ENCODE measurements around the gene ZNF205. TPM values are rescaled to one million over a fixed set of nuclear protein-coding genes. Genes with fewer than 3 reads are reported as not detected.

The ZNF205 gene
- total and polyA plus RNA-seq, 2 of the 13 experiments (the other 11 are each of a cell fraction or from before 2014, with no cell fraction given) = 5.8 to 10.2 TPM

DNA sequence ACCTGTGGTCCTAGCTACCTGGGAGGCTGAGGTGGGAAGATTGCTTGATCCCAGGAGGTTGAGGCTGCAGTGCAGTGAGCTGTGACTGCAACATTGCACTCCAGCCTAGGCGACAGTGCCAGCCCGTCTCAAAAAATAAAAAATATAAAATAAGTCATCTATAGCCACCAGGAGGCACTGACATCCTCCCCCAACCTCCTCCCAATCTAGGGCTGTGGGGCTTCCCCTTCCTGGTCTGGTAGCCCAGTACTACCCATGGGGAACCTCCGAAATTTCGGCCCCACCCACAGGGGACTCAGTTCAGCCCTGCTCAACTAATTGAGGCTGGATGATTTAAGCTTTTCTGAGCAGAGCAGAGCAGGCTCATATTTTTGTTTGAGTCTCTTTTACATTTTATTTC lies 16.5 kb upstream of the ZNF205 start (continued):
- TF ChIP-seq, protein P1, sequence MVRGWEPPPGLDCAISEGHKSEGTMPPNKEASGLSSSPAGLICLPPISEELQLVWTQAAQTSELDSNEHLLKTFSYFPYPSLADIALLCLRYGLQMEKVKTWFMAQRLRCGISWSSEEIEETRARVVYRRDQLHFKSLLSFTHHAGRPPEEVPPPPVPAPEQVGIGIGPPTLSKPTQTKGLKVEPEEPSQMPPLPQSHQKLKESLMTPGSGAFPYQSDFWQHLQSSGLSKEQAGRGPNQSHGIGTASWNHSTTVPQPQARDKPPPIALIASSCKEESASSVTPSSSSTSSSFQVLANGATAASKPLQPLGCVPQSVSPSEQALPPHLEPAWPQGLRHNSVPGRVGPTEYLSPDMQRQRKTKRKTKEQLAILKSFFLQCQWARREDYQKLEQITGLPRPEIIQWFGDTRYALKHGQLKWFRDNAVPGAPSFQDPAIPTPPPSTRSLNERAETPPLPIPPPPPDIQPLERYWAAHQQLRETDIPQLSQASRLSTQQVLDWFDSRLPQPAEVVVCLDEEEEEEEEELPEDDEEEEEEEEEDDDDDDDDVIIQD (CRISPR knock-in tag; IDR thresholded peaks at IDR 0.05; ENCODE audit: low read depth) = no peak
- no peak for TF ChIP-seq RFX1 (IDR thresholded peaks at IDR 0.05)
- TF ChIP-seq, protein P2, sequence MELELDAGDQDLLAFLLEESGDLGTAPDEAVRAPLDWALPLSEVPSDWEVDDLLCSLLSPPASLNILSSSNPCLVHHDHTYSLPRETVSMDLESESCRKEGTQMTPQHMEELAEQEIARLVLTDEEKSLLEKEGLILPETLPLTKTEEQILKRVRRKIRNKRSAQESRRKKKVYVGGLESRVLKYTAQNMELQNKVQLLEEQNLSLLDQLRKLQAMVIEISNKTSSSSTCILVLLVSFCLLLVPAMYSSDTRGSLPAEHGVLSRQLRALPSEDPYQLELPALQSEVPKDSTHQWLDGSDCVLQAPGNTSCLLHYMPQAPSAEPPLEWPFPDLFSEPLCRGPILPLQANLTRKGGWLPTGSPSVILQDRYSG (CRISPR knock-in tag; IDR thresholded peaks at IDR 0.05) = no peak
- no peak for TF ChIP-seq ZNF20 (CRISPR knock-in tag; IDR thresholded peaks at IDR 0.05)
- TF ChIP-seq MTF2 (CRISPR knock-in tag; IDR thresholded peaks at IDR 0.05; ENCODE audit: borderline replicate concordance) = no peak
- no peak for TF ChIP-seq ZNF484 (CRISPR knock-in tag; IDR thresholded peaks at IDR 0.05; ENCODE audit: borderline replicate concordance, low read depth)
- no peak for TF ChIP-seq ZNF782 (CRISPR knock-in tag; IDR thresholded peaks at IDR 0.05; ENCODE audit: borderline replicate concordance)

DNA sequence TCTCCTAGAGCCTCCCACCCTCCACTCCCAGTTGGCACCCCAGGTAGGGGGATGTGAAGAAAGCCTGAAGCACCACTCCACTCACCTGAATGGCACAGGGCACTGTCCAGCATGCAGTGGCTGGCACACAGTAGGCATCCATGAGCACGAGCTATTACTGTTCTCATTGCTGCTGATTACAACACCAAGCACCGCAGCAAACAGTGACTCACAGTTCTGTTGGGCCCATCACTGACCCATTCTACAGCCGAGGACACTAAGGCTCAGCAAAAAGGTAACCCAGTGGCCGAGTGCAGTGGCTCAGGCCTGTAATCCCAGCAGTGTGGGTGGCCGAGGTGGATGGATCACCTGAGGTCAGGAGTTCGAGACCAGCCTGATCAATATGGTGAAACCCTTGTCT lies 16.0 kb upstream of the ZNF205 start:
- no peak for DNase-seq (ENCODE audit: low spot score)
- TF ChIP-seq, protein P3, sequence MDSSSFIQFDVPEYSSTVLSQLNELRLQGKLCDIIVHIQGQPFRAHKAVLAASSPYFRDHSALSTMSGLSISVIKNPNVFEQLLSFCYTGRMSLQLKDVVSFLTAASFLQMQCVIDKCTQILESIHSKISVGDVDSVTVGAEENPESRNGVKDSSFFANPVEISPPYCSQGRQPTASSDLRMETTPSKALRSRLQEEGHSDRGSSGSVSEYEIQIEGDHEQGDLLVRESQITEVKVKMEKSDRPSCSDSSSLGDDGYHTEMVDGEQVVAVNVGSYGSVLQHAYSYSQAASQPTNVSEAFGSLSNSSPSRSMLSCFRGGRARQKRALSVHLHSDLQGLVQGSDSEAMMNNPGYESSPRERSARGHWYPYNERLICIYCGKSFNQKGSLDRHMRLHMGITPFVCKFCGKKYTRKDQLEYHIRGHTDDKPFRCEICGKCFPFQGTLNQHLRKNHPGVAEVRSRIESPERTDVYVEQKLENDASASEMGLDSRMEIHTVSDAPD (CRISPR knock-in tag; IDR thresholded peaks at IDR 0.05) = no peak
- no peak for TF ChIP-seq GABPA (IDR thresholded peaks at IDR 0.05; ENCODE audit: low read depth, low read length)
- TF ChIP-seq GABPA (CRISPR knock-in tag; IDR thresholded peaks at IDR 0.05; ENCODE audit: low read depth) = no peak
- TF ChIP-seq ZNF629 (CRISPR knock-in tag; conservative IDR thresholded peaks at IDR 0.05) = peak; percentile 79
- TF ChIP-seq, protein P4, sequence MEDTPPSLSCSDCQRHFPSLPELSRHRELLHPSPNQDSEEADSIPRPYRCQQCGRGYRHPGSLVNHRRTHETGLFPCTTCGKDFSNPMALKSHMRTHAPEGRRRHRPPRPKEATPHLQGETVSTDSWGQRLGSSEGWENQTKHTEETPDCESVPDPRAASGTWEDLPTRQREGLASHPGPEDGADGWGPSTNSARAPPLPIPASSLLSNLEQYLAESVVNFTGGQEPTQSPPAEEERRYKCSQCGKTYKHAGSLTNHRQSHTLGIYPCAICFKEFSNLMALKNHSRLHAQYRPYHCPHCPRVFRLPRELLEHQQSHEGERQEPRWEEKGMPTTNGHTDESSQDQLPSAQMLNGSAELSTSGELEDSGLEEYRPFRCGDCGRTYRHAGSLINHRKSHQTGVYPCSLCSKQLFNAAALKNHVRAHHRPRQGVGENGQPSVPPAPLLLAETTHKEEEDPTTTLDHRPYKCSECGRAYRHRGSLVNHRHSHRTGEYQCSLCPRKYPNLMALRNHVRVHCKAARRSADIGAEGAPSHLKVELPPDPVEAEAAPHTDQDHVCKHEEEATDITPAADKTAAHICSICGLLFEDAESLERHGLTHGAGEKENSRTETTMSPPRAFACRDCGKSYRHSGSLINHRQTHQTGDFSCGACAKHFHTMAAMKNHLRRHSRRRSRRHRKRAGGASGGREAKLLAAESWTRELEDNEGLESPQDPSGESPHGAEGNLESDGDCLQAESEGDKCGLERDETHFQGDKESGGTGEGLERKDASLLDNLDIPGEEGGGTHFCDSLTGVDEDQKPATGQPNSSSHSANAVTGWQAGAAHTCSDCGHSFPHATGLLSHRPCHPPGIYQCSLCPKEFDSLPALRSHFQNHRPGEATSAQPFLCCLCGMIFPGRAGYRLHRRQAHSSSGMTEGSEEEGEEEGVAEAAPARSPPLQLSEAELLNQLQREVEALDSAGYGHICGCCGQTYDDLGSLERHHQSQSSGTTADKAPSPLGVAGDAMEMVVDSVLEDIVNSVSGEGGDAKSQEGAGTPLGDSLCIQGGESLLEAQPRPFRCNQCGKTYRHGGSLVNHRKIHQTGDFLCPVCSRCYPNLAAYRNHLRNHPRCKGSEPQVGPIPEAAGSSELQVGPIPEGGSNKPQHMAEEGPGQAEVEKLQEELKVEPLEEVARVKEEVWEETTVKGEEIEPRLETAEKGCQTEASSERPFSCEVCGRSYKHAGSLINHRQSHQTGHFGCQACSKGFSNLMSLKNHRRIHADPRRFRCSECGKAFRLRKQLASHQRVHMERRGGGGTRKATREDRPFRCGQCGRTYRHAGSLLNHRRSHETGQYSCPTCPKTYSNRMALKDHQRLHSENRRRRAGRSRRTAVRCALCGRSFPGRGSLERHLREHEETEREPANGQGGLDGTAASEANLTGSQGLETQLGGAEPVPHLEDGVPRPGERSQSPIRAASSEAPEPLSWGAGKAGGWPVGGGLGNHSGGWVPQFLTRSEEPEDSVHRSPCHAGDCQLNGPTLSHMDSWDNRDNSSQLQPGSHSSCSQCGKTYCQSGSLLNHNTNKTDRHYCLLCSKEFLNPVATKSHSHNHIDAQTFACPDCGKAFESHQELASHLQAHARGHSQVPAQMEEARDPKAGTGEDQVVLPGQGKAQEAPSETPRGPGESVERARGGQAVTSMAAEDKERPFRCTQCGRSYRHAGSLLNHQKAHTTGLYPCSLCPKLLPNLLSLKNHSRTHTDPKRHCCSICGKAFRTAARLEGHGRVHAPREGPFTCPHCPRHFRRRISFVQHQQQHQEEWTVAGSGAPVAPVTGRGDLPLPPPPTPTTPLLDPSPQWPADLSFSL (CRISPR knock-in tag; IDR thresholded peaks at IDR 0.05) = no peak
- TF ChIP-seq ZNF274 (CRISPR knock-in tag; IDR thresholded peaks at IDR 0.05) = no peak
- TF ChIP-seq ARNT2 (CRISPR knock-in tag; IDR thresholded peaks at IDR 0.05; ENCODE audit: low read depth) = no peak

More for the DNA sequence above, 16.0 kb upstream of the ZNF205 start:
- CTCF ChIA-PET (ENCODE audit: low intra/inter-chr PET ratio, low total read pairs) = interaction anchor here (1.4 kb wide), 1 partner anchor 36 kb away, joined by 7 read pairs; no protein-coding TSS in a partner anchor
- H3K4me2 ChIP-seq (ENCODE audit: low read depth, low read length) = no peak overlapping the region
- no peak overlapping the region for H3K4me3 ChIP-seq (replicated peaks in 1 of 3; ENCODE audit: insufficient read depth in 1 of 3, low read depth in 2 of 3, low read length in 3 of 3)
- no peaks in the 10 kb centered on the region for H4K20me1 ChIP-seq (ENCODE audit: insufficient read depth, low read length)
- intact Hi-C loops (cut with micrococcal nuclease; ENCODE audit: unreplicated experiment) (loop anchor here (5.0 kb wide), 1 partner anchor 36 kb away; no protein-coding TSS in a partner anchor), in situ Hi-C loops (cut with HindIII; ENCODE audit: extremely low pct_ligation_motif_present, low pct_unique_long_range_greater_than_20kb) (no loop called here)
- H3K36me3 ChIP-seq (replicated peaks in 1 of 2; ENCODE audit: control insufficient read depth in 1 of 2, insufficient read depth in 2 of 2, low read length in 2 of 2) = no peaks in the 10 kb centered on the region
- H3K9ac ChIP-seq (ENCODE audit: insufficient read depth, low read depth, low read length) = no peak overlapping the region
- WGBS (ENCODE audit: low lambda C conversion rate) = 43% methylated on average over 2 of the region's 6 CpGs
- H3K79me2 ChIP-seq (ENCODE audit: insufficient read depth, low read length) = no peaks in the 10 kb centered on the region
- no peaks in the 10 kb centered on the region for H3K9me3 ChIP-seq (ENCODE audit: low read length)
- ATAC-seq (no peak), FAIRE-seq (no peak)
- no TSS peak for BruUV-seq (replicated peaks)
- POLR2A ChIA-PET = interaction anchor here (3.3 kb wide), 1 partner anchor 31 kb away, joined by 13 read pairs; the partner anchor contains the start of gene IL32
- no peak overlapping the region for H2AFZ ChIP-seq (ENCODE audit: low read length)
- H3K27ac ChIP-seq (ENCODE audit: extremely low read length, insufficient read depth, low read length) = no peak overlapping the region
- H3K4me1 ChIP-seq (ENCODE audit: insufficient read depth, low read length) = peaks cover 42% of the 10 kb centered on the region
- peaks cover 0 to 24% of the 10 kb centered on the region in 2 experiments; a peak in 2 of 5 replicates for H3K27me3 ChIP-seq (ENCODE audit: control insufficient read depth in 1 of 2, insufficient read depth in 2 of 2, low read length in 2 of 2)

All from HepG2 (cell line).